Liver (tissue), 9 donors: Measurements from ENCODE around the gene DYNC1I2. TPM values are rescaled to one million over a fixed set of nuclear protein-coding genes. Genes with fewer than 3 reads are reported as not detected.

Experiments
- DNase-seq: peaks from one replicate; pipeline ENCODE4 v3.0.0-alpha.2; 2017; ENCODE audit warnings: low spot score
- H3K27ac ChIP-seq, 2 donors: one replicate each; pipeline ENCODE4 v1.7.0; 2013; ENCODE audit warnings: inconsistent platforms in 2 of 2, low read length in 2 of 2, control low read depth in 1 of 2, low read depth in 1 of 2, mild to moderate bottlenecking in 1 of 2
- H3K27me3 ChIP-seq, 4 donors: one replicate each; pipeline versions ENCODE4 v1.6.1 to v1.7.0; 2013; ENCODE audit warnings: low read length in 3 of 4, inconsistent platforms in 1 of 4, mild to moderate bottlenecking in 1 of 4, moderate library complexity in 1 of 4; ENCODE audit not compliant: control insufficient read depth in 4 of 4, insufficient read depth in 4 of 4
- H3K36me3 ChIP-seq, 4 donors: one replicate each; pipeline versions ENCODE4 v1.6.1 to v1.7.0; 2013; ENCODE audit warnings: low read length in 3 of 4, mild to moderate bottlenecking in 3 of 4, low read depth in 1 of 4, moderate library complexity in 1 of 4; ENCODE audit not compliant: control insufficient read depth in 4 of 4, insufficient read depth in 3 of 4
- H3K4me1 ChIP-seq, 4 donors: one replicate each; pipeline versions ENCODE4 v1.6.1 to v1.7.0; 2013; ENCODE audit warnings: low read length in 3 of 4, mild to moderate bottlenecking in 3 of 4, moderate library complexity in 1 of 4; ENCODE audit not compliant: control insufficient read depth in 4 of 4, insufficient read depth in 4 of 4
- H3K4me3 ChIP-seq, 3 donors: one replicate each; pipeline versions ENCODE4 v1.6.1 to v1.7.0; 2013; ENCODE audit warnings: low read length in 3 of 3, control low read depth in 1 of 3, low read depth in 1 of 3, mild to moderate bottlenecking in 1 of 3
- H3K9ac ChIP-seq, 2 donors: one replicate each; pipeline ENCODE4 v1.7.0; 2013; ENCODE audit warnings: low read length in 2 of 2, mild to moderate bottlenecking in 2 of 2, moderate library complexity in 2 of 2, control low read depth in 1 of 2, low read depth in 1 of 2
- H3K9me3 ChIP-seq, 4 donors: one replicate each; pipeline versions ENCODE4 v1.6.1 to v1.7.0; 2013; ENCODE audit warnings: low read length in 3 of 4; ENCODE audit not compliant: control insufficient read depth in 4 of 4
- FOXA2 ChIP-seq: IDR thresholded peaks from 2 replicates; pipeline ENCODE4 v1.6.1; 2016; ENCODE audit warnings: antibody characterized with exemption
- GABPA ChIP-seq, 2 donors: IDR thresholded peaks in 1 of 2; conservative IDR thresholded peaks in 1 of 2; 2 replicates each; pipeline ENCODE4 v1.6.1; 2016; ENCODE audit warnings: antibody characterized with exemption in 2 of 2, mild to moderate bottlenecking in 1 of 2, moderate library complexity in 1 of 2
- HNF4A ChIP-seq, 2 donors: conservative IDR thresholded peaks; 2 replicates each; pipeline ENCODE4 v1.6.1; 2016; ENCODE audit warnings: antibody characterized with exemption in 2 of 2, mild to moderate bottlenecking in 2 of 2
- HNF4G ChIP-seq: IDR thresholded peaks from 2 replicates; pipeline ENCODE4 v1.6.1; 2016; ENCODE audit warnings: antibody characterized with exemption
- JUND ChIP-seq, 2 donors: IDR thresholded peaks; 2 replicates each; pipeline ENCODE4 v1.6.1; 2016; ENCODE audit warnings: antibody characterized with exemption in 2 of 2
- NR2F2 ChIP-seq: IDR thresholded peaks from 2 replicates; pipeline ENCODE4 v1.6.1; 2016; ENCODE audit warnings: antibody characterized with exemption
- RAD21 ChIP-seq, 2 donors: IDR thresholded peaks; 2 replicates each; pipeline ENCODE4 v1.6.1; 2016; ENCODE audit warnings: antibody characterized with exemption in 2 of 2, mild to moderate bottlenecking in 2 of 2
- RXRA ChIP-seq, 2 donors: IDR thresholded peaks; 2 replicates each; pipeline ENCODE4 v1.6.1; 2017 to 2018; ENCODE audit warnings: antibody characterized with exemption in 2 of 2, mild to moderate bottlenecking in 1 of 2
- SP1 ChIP-seq: IDR thresholded peaks from 2 replicates; pipeline ENCODE4 v1.6.1; 2018; ENCODE audit warnings: antibody characterized with exemption, mild to moderate bottlenecking
- TAF1 ChIP-seq: conservative IDR thresholded peaks from 2 replicates; pipeline ENCODE4 v1.6.1; 2016; ENCODE audit warnings: antibody characterized with exemption, mild to moderate bottlenecking
- YY1 ChIP-seq: IDR thresholded peaks from 2 replicates; pipeline ENCODE4 v1.6.1; 2016; ENCODE audit warnings: antibody characterized with exemption, mild to moderate bottlenecking
- WGBS: extraction: QIAGEN DNeasy Blood & Tissue Kit; methylation state at CpG from one replicate; pipeline ENCODE4 v1.1.7; 2013; 5-methylcytosine and 5-hydroxymethylcytosine counted together
- polyA plus RNA-seq, 2 donors: library from polyadenylated mRNA; stranded (reverse) in 1 of 2; unstranded in 1 of 2; fragments of 200-250 nt in 1 of 2; fragments of >200 nt in 1 of 2; fragmentation: Nextera tagmentation in 1 of 2; extraction: Ambion mirVana in 1 of 2; gene quantifications; one replicate each; pipeline versions ENCODE4 v1.2.1 to v1.2.3, GENCODE V29; 2013 to 2015
- total RNA-seq, 2 donors: library from RNA; depleted of rRNA; stranded (reverse); fragments of >200 nt; gene quantifications; one replicate each; pipeline ENCODE4 v1.2.3, GENCODE V29; 2014
- TF ChIP-seq, protein P1 (sequence below): IDR thresholded peaks from 2 replicates; pipeline ENCODE4 v1.6.1; 2016; ENCODE audit warnings: antibody characterized with exemption
- TF ChIP-seq, protein P2 (sequence below): IDR thresholded peaks from 2 replicates; pipeline ENCODE4 v1.6.1; 2016; ENCODE audit warnings: antibody characterized with exemption
- TF ChIP-seq, protein P3 (sequence below): IDR thresholded peaks from 2 replicates; pipeline ENCODE4 v1.6.1; 2016; ENCODE audit warnings: antibody characterized with exemption
- TF ChIP-seq, protein P4 (sequence below): fragments of 150-350 bp; IDR thresholded peaks from 2 replicates; pipeline ENCODE4 v1.5.1; 2017; ENCODE audit warnings: improper control_type of control experiment, low read depth, low read length; ENCODE audit not compliant: missing input control
- donor health status: healthy.
- donor health status: healthy.
- donor health status: healthy.
- donor health status: healthy.
- donor health status: healthy.

Gene DYNC1I2
- total and polyA plus RNA-seq, 4 donors = 20.4 to 45.2 (median 28.1) TPM

DNA sequence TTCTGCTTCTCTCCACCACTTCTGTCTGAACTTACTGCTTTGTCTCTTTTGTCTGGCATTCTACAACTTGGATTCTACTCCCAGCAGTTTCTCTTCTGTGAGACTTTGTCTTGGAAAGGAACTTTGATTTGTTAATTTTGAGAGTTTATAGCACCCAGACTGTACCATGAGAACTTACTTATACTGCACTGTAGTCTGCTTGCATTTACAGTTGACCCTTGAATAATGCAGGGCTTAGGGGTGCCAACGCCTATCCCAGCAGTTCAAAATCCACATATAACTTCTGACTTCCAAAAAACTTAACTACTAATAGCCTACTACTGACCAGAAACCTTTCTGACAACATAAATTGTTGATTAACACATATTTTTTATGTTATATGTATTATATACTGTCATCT lies 55.5 kb downstream of the DYNC1I2 start:
- Histone ChIP-seq H3K4me1 (no peaks in the 10 kb centered on the region), H3K36me3 (peaks cover 3 to 33% (median 26%) of the 10 kb centered on the region in 4 donors), H3K9ac (no peak overlapping the region), H3K27ac (no peak overlapping the region), H3K9me3 (no peaks in the 10 kb centered on the region), H3K4me3 (no peak overlapping the region), H3K27me3 (no peaks in the 10 kb centered on the region)
- DNase-seq = no peak
- 93% methylated on average over 1 of the region's 1 CpG for WGBS
- TF ChIP-seq, protein P1, sequence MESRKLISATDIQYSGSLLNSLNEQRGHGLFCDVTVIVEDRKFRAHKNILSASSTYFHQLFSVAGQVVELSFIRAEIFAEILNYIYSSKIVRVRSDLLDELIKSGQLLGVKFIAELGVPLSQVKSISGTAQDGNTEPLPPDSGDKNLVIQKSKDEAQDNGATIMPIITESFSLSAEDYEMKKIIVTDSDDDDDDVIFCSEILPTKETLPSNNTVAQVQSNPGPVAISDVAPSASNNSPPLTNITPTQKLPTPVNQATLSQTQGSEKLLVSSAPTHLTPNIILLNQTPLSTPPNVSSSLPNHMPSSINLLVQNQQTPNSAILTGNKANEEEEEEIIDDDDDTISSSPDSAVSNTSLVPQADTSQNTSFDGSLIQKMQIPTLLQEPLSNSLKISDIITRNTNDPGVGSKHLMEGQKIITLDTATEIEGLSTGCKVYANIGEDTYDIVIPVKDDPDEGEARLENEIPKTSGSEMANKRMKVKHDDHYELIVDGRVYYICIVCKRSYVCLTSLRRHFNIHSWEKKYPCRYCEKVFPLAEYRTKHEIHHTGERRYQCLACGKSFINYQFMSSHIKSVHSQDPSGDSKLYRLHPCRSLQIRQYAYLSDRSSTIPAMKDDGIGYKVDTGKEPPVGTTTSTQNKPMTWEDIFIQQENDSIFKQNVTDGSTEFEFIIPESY = no peak
- TF ChIP-seq NR2F2 = no peak
- no peak for TF ChIP-seq TAF1
- TF ChIP-seq JUND (IDR thresholded peaks at IDR 0.05) = no peak
- TF ChIP-seq RAD21 (IDR thresholded peaks at IDR 0.05) = no peak
- TF ChIP-seq GABPA (IDR thresholded peaks at IDR 0.05 in 1 of 2, conservative IDR thresholded peaks at IDR 0.05 in 1 of 2) = no peak
- TF ChIP-seq, protein P2, sequence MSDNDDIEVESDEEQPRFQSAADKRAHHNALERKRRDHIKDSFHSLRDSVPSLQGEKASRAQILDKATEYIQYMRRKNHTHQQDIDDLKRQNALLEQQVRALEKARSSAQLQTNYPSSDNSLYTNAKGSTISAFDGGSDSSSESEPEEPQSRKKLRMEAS = no peak
- no peak for TF ChIP-seq SP1
- no peak for TF ChIP-seq HNF4G
- TF ChIP-seq HNF4A (conservative IDR thresholded peaks at IDR 0.05) = no peak
- TF ChIP-seq, protein P3, sequence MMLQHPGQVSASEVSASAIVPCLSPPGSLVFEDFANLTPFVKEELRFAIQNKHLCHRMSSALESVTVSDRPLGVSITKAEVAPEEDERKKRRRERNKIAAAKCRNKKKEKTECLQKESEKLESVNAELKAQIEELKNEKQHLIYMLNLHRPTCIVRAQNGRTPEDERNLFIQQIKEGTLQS = no peak
- no peak for TF ChIP-seq FOXA2
- TF ChIP-seq, protein P4, sequence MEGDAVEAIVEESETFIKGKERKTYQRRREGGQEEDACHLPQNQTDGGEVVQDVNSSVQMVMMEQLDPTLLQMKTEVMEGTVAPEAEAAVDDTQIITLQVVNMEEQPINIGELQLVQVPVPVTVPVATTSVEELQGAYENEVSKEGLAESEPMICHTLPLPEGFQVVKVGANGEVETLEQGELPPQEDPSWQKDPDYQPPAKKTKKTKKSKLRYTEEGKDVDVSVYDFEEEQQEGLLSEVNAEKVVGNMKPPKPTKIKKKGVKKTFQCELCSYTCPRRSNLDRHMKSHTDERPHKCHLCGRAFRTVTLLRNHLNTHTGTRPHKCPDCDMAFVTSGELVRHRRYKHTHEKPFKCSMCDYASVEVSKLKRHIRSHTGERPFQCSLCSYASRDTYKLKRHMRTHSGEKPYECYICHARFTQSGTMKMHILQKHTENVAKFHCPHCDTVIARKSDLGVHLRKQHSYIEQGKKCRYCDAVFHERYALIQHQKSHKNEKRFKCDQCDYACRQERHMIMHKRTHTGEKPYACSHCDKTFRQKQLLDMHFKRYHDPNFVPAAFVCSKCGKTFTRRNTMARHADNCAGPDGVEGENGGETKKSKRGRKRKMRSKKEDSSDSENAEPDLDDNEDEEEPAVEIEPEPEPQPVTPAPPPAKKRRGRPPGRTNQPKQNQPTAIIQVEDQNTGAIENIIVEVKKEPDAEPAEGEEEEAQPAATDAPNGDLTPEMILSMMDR = no peak
- no peak for TF ChIP-seq YY1
- TF ChIP-seq RXRA (IDR thresholded peaks at IDR 0.05) = no peak

DNA sequence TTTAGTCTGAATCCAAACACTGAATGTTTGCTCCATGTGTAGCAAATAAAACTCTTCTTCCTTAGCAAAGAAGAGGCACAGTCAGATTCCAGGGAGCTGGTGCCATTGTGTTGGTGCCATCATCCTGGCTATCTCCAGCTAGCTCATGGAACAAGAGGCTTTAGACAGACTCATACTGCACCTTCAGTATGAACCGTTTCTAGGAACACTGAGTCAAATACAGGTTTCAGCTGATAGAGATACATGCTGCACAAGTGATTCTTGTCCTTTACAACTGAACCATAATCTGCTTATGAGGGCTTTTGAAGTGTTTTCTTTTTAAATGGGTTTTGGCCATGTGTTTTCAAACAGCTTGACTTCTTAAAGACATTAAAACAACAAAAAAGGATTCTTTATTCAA lies 57.9 kb downstream of the DYNC1I2 start:
- WGBS = 93% methylated on average over 1 of the region's 1 CpG

More for the DNA sequence above, 57.9 kb downstream of the DYNC1I2 start:
- Histone ChIP-seq H3K9me3 (no peaks in the 10 kb centered on the region), H3K36me3 (peaks cover 3 to 31% (median 29%) of the 10 kb centered on the region in 4 donors), H3K27me3 (no peaks in the 10 kb centered on the region), H3K4me1 (no peaks in the 10 kb centered on the region), H3K27ac (no peak overlapping the region), H3K4me3 (no peak overlapping the region), H3K9ac (no peak overlapping the region)
- TF ChIP-seq, protein P3 = no peak
- TF ChIP-seq HNF4G = no peak
- TF ChIP-seq, protein P1 = no peak
- TF ChIP-seq, protein P2 = no peak
- DNase-seq = no peak
